ENCODE data around the gene UVSSA. TPM values are rescaled to one million over a fixed set of nuclear protein-coding genes. Genes with fewer than 3 reads are reported as not detected.

The UVSSA gene
- total and polyA plus RNA-seq, 9 of the 15 experiments (the other 6 are each of a cell fraction or from before 2014, with no cell fraction given) = 0.21 to 14.6 (median 3.3) TPM

GRCh38 chr4:1356181-1356998, 9.4 kb downstream of the UVSSA start (continued):
- TF ChIP-seq GATAD2B (IDR thresholded peaks at IDR 0.05; ENCODE audit: borderline replicate concordance) (no peak), MAZ (CRISPR knock-in tag; conservative IDR thresholded peaks at IDR 0.05 in 1 of 2, IDR thresholded peaks at IDR 0.05 in 1 of 2) (peak in 1 of 2 experiments; percentile 15; a peak in 1 of 4 replicates), SUPT5H (IDR thresholded peaks at IDR 0.05) (no peak), SP2 (IDR thresholded peaks at IDR 0.05; ENCODE audit: extremely low read depth, low read depth, low read length, poor library complexity, severe bottlenecking) (no peak), SMC3 (conservative IDR thresholded peaks at IDR 0.05; ENCODE audit: insufficient read depth, low read depth, low read length) (peak; percentile 77), SMAD1 (IDR thresholded peaks at IDR 0.05; ENCODE audit: low read depth, low read length, partially characterized antibody) (no peak), HMGN3 (IDR thresholded peaks at IDR 0.05; ENCODE audit: borderline replicate concordance, extremely low read depth, insufficient read length, low read depth, low read length) (no peak), SP1 (CRISPR knock-in tag; IDR thresholded peaks at IDR 0.05) (peak; percentile 31; the same call in 1 of the 2 replicates), RAD21 (CRISPR knock-in tag; conservative IDR thresholded peaks at IDR 0.05 in 1 of 2, IDR thresholded peaks at IDR 0.05 in 1 of 2) (peak; percentile 80 to 84), ARNT (IDR thresholded peaks at IDR 0.05) (no peak), ZNF239 (CRISPR knock-in tag; IDR thresholded peaks at IDR 0.05) (no peak)
- TF ChIP-seq, protein P1, sequence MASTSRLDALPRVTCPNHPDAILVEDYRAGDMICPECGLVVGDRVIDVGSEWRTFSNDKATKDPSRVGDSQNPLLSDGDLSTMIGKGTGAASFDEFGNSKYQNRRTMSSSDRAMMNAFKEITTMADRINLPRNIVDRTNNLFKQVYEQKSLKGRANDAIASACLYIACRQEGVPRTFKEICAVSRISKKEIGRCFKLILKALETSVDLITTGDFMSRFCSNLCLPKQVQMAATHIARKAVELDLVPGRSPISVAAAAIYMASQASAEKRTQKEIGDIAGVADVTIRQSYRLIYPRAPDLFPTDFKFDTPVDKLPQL (IDR thresholded peaks at IDR 0.05; ENCODE audit: extremely low read depth, insufficient read length) = no peak
- TF ChIP-seq, protein P2, sequence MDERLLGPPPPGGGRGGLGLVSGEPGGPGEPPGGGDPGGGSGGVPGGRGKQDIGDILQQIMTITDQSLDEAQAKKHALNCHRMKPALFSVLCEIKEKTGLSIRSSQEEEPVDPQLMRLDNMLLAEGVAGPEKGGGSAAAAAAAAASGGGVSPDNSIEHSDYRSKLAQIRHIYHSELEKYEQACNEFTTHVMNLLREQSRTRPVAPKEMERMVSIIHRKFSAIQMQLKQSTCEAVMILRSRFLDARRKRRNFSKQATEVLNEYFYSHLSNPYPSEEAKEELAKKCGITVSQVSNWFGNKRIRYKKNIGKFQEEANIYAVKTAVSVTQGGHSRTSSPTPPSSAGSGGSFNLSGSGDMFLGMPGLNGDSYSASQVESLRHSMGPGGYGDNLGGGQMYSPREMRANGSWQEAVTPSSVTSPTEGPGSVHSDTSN (CRISPR knock-in tag; IDR thresholded peaks at IDR 0.05; ENCODE audit: low read depth) = no peak
- TF ChIP-seq, protein P2 (tag; conservative IDR thresholded peaks at IDR 0.05; ENCODE audit: low read depth) = peak; percentile 46; the same call in 1 of the 2 replicates
- TF ChIP-seq, protein P3, sequence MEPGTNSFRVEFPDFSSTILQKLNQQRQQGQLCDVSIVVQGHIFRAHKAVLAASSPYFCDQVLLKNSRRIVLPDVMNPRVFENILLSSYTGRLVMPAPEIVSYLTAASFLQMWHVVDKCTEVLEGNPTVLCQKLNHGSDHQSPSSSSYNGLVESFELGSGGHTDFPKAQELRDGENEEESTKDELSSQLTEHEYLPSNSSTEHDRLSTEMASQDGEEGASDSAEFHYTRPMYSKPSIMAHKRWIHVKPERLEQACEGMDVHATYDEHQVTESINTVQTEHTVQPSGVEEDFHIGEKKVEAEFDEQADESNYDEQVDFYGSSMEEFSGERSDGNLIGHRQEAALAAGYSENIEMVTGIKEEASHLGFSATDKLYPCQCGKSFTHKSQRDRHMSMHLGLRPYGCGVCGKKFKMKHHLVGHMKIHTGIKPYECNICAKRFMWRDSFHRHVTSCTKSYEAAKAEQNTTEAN (CRISPR knock-in tag; IDR thresholded peaks at IDR 0.05) = 0 out of 2 replicates have a peak, but pooled peaks have one; percentile 38

Measured in K562 (cell line).